DMS53 (cell line): Measurements from ENCODE around the gene ARL15.
A peak's percentile ranks its signal among the peaks of the same experiment; 100 is the strongest.

Experiments
- DNase-seq: peaks from one replicate; lab custom pipeline; 2025; lab: John Stamatoyannopoulos, UW

Gene ARL15

DNA sequence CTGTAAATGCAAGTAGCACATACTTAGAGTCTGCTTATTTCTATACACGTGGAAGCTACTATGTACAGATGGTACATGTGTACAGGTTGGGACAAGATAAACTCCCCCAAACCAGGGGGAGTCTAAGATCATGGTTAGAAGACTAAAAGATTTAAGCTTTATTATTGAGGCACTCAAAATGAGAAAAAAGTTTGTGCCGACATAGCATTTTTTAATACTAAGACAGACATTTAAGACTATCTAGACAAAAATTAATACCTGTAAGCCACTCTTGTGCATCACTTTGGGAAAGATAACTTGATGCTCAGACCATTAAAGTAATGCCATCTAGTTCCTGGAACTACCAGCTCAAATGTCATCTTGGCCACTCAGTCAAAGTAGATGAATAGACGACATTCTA is 279.4 kb downstream of the ARL15 start:
- no peak for DNase-seq

GRCh38 chr5:54024466-54024865 is 285.9 kb downstream of the ARL15 start:
- no peak for DNase-seq

GRCh38 chr5:54022223-54022622 is 288.1 kb downstream of the ARL15 start:
- DNase-seq: no peak

DNA sequence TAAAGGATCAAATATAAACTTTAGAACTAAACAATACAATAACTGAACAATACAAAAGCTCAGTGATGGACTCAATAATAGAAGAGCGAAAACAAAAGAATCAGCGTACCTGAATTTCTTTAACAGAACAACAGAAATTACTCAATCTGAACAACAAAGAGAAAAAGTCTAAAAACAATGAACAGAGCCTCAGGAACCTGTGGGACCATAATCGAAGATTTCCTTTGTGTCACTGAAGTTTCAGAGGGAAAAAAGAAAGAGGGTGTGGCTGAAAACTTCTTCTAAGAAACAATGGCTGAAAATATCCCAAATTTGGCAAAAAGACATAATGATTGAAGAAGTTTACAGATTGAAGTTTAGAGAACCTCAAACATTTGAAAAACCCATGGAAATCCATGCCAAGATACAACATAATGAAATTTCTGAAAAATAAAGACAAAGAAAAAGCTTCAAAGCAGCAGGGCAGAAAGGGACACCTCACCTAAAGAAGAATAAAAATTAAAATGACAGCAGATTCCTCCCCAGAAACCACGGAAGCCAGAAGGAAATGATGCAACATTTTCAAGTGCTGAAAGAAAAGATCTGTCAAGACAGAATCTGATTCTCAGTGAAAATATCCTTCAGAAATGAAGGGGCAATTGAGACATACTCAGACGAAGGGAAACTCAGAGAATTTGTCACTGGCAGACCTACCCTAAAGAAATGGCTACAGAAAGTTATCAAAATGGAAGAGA is 288.8 kb downstream of the ARL15 start:
- no peak for DNase-seq

DNA sequence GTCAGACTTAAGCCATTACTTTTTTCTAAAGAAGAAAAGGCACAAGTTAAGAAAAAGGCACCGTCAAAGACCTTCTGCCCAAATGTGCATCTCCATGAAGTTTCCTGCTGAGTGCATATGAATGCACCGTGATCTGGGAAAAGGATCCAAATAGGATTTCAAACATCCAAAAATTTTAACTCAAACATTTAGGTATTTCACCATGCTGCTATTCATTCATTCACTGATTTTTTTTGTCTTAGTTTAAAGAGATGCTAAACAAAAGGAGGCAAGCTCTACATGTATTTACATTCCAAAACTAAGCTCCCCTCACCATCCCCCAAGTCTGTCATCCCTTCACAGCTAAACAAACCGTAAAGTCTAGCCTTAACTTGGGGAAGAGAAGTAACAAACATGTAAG is 291.9 kb downstream of the ARL15 start:
- no peak for DNase-seq

GRCh38 chr5:54017580-54017979 is 292.8 kb downstream of the ARL15 start:
- DNase-seq: no peak

- DNase-seq: peak; percentile 41
Observed at GRCh38 chr5:54013556-54014194, 296.7 kb downstream of the ARL15 start.

- no peak for DNase-seq
Observed at GRCh38 chr5:54009828-54010227, 300.5 kb downstream of the ARL15 start.

DNA sequence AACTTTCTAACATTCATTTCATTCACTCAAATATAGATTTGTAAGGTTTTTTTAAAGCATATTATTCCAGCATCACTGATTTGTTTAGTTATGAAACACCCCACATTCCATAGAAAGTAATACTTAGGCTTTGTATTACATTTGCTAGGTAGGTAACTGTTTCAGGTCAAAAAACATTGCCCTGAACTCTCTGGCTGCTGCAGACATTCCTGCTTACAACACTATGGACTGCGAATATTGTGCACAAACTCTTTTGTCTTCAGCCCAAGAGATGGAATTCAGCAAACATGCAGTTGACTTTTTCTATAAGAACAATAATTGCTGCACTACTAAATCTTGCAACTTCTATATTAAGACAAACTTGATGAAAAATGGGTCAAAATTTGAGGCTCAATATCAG is 301.0 kb downstream of the ARL15 start:
- no peak for DNase-seq

DNA sequence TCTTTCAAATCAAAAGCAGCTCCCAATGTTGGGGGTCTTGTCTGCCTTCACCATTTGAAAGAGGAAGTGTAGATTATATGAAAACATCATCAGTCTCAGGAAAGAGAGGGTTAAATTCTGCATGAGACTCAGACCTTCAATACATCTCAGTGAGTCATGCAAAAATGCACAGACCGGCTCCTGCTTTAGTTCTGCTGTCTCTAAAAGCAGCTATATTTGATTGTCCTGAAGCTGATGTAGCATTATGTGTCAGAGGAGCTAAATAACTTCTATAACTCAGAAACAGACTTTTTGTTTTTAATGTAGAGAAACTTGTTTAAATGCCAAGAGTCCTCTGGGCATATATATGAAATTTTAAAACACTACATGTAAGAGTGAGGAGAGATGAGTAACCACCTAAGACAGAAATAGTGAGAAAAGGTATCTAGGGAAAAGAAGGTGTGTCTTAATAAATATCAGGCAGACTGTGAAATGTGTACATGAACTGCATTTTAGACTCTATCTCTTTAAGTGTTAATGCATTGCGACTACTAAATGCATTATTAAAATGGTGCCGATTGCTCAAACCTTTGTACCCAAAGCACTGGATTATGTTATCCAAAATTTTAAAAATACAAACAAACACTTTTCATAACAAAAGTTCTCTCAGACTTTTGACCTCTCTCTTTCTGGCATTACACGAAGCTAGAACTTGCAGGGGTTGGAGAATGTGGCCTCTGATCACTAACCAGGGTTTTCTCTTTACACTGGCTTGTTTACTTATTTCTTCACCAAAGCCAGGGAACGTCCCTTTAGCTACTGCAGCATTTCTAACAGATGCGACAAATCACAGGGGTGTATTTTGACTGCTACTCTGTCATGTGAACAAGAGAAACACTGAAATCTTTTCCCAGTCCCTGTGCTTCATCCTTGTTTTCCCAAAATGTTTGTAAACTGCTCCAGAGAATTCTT is 302.3 kb downstream of the ARL15 start:
- DNase-seq: no peak

DNA sequence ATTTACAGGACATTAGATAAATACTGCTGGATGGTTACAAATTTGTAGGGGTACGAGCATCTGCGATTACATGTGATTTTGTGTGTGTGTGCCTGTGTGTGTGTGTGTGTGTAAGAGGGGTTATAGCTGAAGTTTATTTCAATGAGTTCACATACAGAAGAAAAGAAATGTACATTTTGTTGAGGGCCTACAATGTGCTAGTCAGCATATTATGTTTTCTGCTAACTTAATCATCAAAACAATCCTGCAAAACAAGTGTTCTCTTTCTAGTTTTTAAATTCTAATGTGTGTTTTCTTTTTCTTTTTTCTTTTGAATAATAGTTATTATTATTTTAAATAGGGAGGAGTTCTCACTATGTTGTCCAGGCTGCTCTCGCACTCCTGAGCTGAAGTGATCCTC is 305.7 kb downstream of the ARL15 start:
- no peak for DNase-seq

DNA sequence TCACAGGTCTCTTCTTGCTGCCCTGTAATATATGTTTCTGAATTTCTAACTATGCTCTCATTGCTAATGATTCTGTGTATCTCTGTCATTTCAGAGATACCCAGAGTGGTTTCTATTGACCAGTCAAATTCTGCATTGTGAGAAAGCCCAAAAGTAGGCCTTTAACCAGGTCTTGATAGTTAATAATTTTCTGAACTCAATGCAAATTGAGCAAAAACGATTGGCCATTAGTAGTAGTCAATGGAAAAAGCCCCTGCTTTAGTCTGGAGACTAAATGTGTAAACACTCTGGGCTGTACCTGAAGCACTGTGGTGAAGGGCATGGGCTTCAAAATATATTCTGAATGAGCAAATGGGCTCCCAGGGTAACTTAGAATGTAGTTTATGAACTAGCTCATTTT is 307.6 kb downstream of the ARL15 start:
- no peak for DNase-seq

DNA sequence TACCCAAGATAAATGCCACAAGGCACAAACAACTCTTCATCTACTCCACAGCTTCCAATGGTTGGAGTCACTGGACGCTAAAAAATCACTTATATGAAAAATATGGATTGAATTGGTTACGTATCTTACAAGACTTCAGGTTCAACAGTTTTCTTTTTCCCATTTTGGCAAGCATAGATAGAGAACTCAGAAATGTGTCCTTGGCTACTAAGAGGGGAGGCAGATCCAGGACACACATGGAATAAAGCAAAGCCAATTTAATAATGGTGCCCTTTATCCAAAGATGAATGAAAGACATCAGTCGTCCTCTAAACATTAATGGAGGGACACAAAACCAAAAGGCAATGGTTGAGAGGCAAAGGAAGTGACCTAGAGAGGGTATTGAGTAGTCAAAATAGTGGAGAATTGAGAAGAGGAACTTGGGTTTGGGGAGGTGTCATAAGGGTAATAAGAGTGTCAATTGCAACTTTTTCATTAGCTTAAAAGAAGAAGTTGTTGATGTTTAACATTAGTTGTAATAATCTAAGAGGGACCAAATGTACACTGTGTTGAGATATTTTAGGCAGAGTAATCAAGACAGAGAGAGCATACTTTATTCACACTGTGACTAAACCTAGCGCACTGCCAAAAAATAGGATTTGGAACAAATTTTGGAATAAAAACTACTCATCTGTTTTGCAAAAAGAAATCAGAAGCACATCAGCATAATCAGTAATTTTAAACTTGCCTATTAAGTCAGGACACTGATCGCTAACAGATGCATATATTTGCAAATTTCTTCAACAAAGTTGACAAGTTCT is 308.2 kb downstream of the ARL15 start:
- no peak for DNase-seq

DNA sequence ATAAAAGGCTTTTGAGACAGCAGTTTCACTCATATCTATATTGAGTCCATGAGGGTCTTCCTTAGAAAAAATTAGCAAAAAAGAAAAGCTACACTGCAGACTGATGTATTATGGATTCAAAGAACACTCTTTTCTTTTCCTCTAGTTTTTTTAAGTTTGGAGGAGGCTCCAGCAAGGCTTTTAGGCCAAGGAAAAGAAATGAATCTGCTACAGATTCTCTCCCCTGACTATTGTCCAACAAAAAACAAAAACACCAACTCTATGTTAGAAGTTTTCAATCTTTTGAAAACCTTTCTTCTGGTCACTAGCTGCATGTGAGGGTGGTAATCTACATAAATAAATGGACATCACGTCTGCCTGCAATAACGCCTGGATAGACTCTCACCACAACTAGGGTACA is 310.4 kb downstream of the ARL15 start:
- no peak for DNase-seq

GRCh38 chr5:53997736-53998627 is 312.4 kb downstream of the ARL15 start:
- no peak for DNase-seq

- no peak for DNase-seq
Observed at GRCh38 chr5:53996008-53996407, 314.4 kb downstream of the ARL15 start.

DNA sequence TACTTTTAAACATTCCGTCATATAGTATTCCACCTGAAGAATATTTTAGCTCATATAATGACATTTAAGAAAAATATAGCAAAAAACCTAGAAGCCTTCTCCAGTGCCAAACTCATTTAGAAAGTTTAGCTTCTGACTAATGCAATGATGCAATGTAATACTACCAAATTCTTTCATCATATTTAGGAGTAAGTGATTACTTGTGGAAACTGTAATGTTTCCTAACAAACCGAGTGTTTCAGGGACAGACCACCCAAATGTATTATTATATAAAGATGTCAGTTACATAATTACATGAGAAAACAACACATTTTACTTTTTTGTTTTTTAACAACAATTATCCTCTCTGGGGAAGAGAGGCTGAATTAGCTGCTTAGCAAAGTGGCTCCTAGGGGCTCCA is 316.2 kb downstream of the ARL15 start:
- no peak for DNase-seq

DNA sequence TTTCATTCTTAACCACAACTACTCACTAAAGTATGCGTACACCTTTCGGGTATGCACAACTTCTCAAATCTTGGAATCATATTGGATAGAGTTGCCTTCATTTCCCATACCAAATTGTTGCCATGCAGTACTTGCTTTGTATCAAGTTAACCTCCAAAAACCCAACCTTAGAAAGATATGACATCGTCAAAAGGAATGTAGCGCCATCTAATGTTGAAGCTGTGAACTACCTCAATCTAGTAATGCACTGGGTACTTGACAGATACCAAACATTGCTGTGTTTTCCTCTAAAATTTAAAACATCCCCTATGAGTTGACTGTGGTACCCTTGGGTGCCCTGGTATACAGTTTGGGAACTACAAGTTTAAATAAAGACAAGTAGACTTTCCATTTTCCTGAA is 318.4 kb downstream of the ARL15 start:
- peak; percentile 56 for DNase-seq

DNA sequence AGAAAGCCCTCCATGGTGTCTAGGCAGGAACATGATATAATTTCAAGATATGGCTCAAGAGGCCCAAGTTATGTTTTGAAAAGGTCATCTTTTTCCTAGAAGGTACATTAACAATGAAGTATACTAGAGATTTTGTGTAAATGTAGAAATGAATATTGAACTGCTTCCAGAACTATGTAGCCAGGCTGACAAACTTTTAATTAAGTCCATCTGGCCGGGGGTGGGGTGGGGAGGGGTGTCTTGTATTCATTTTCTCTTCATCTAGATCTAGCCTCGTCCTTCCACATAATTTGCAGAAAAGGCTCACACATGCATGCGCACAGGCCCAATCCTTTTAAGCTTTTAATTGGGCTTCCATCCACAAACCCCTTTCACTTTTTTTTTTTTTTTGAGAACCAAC is 323.3 kb downstream of the ARL15 start:
- no peak for DNase-seq

DNA sequence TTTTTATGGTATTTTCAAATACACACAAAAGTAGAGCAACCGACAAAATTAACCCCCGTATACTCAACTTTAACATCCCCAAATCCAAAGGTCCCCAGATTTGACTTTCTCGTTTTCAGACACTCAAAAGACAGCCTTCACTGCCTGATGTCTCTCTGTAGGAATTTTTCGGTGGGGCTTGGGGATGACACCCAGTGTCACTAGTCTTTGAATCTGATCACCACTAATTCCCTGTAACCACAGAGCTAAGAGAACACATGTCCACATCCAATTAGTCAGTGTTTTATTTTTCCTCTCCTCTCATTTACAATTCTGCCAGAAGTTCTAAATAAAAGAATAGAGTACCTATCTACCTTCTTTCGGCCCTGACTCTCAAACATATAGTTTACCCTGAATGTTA is 324.6 kb downstream of the ARL15 start:
- DNase-seq: no peak

- no peak for DNase-seq
Observed at GRCh38 chr5:53984971-53985370, 325.4 kb downstream of the ARL15 start.
